ENCODE measurements around the gene DUSP9.
"Not testable (repeated sequence)": the region's sequence is repeated elsewhere in the genome, so short reads cannot be mapped to it uniquely, and the experiment has no call there.

DUSP9 gene

DNA sequence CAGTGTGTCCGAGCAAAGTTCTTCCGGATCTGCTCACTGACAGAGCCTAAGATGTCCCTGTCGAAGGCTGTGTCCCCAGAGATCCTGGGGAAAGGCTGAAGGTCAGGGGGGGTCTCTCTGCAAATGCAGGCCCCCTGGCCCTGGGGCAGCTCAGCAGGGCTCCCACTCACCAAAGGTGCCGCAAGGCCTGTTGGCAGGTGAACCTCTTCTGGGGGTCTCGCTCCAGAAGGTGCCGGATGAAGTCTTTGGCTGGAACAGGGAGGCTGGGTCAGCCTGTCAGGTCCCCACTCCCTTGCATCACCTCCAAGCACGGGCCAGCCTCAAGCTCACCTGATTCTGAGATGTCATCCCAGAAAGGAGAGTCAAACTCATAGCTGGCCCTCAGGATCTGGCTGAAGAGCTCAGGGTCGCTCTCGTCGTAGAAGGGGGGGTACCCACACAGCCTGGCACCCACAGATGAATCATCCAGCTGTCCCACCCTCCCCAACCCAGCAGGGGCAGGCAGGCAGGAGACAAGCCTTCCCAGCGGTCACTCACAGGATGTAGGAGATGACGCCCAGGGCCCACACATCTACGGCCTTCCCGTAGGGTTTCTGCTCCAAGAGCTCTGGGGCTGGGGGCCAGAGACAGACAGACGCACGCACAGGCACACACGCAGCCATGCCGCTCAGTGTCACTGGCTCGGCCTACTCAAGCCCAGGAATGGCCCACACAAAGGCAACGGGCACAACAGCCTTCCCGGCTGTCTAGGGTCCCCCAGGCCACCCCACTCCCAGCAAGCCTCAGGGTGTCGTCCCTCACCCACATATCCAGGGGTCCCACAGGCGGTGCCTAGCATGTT is 24.0 kb downstream of the DUSP9 start:
- DNase-seq (ENCODE audit: low read depth in 1 of 2, low spot score in 1 of 2): no peak

- no peak for DNase-seq (ENCODE audit: low read depth in 1 of 2, low spot score in 1 of 2)
These were observed 24.9 kb downstream of the DUSP9 start for GRCh38 chrX:153671589-153672530.

- no peak for DNase-seq (ENCODE audit: low read depth in 1 of 2, low spot score in 1 of 2)
These were observed 25.8 kb downstream of the DUSP9 start for GRCh38 chrX:153672531-153673427.

GRCh38 chrX:153673428-153674218 is 26.6 kb downstream of the DUSP9 start, which contains the start of gene PNCK:
Gene PNCK, minus strand, starts transcription at chrX:153673813. Its CDS starts 737 bp downstream, at chrX:153673076.
- DNase-seq (ENCODE audit: low read depth in 1 of 2, low spot score in 1 of 2): no peak

GRCh38 chrX:153674219-153674851 is 27.3 kb downstream of the DUSP9 start:
- DNase-seq (ENCODE audit: low read depth in 1 of 2, low spot score in 1 of 2): no peak

DNA sequence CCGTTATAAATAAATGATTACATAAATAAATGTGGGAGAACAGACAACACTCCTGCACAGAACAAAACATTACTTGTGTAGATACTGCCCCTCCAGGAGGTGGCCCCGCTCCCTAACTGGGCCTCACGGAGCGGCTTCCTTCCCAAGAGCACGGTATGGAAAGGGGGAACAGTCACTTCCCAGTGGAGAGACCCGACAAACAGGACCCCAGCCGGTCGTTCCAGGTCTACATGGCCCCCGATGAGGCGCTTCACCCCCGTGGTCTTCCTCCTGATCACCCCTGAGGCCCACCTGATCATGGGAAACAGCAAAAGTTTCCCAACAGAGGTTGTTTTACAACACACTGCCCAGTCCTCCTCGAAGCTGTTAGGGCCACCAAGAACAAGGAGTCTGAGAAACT is 34.2 kb downstream of the DUSP9 start:
- no peak for DNase-seq (ENCODE audit: low read depth in 1 of 2, low spot score in 1 of 2)

- not testable (repeated sequence) for DNase-seq (ENCODE audit: low read depth in 1 of 2, low spot score in 1 of 2)
These were observed 36.5 kb downstream of the DUSP9 start for GRCh38 chrX:153683486-153683885.

GRCh38 chrX:153684467-153685155 is 37.6 kb downstream of the DUSP9 start:
- no peak for DNase-seq (ENCODE audit: low read depth in 1 of 2, low spot score in 1 of 2)

DNA sequence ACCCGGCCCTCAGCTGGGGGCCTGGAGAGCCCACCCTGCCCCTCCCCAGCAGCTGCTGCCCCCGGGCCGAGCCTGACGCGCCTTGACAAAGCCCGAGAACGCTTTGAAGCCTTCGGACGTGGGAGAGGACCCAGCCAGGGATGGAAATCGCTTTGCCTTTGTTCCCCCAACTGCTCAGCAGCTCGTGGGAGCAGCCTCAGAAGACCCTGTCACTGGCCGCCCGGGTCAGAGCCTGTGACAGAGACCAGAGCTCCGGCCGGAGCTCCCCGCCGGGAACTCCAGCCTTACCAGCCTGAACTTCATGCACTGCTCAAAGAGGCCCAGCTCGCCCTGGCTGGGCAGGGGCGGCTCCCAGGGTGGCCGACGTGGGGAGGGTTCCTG is 38.1 kb downstream of the DUSP9 start:
- DNase-seq (ENCODE audit: low read depth in 1 of 2, low spot score in 1 of 2): no peak

DNA sequence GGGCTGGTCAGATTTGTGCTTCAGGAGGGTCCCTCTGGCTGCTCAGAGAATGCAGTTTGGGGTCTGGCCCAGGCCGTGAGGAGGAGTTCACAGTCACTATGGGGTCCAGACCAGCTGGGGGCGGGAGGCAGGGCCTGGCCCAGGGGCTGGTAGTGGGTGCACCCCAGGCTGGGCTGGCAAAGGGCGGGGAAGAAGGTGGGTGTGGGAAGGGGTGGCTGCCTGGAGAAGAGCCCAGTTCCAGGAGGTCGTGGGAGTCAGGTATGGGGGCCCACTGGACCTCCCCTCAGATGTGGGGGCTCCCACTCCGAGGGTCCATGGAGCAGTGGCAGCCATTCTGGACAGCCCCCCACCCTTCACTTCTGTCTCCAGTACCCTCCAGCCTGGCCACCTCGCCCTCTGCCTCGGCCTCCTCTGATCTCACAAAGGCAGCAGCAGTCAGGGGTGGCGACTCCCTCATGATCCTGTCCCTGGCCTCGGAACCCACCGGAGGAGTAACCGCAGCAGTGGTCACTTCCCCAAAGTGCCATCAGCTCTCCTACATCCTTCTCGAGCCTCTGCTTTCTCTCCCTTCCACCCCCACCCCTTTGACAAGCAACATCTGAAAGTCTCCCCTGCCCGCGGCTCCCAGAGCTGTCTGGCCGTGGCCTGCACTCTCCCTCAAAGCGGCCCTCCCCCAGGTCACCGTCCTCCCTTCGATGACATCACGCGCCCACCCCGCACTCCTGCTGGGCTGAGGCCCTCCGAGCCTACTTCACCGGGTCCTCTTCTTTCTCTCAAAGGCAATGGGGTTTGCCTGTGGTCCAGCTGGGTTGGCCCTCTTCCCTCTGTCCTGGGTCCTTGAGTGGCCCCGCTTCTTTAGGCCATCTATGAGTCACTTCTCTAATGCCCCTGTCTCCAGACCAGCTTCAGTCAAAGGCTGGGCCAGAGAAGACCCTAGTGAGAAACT is 39.0 kb downstream of the DUSP9 start:
- no peak for DNase-seq (ENCODE audit: low read depth in 1 of 2, low spot score in 1 of 2)

GRCh38 chrX:153686711-153687110 is 39.7 kb downstream of the DUSP9 start:
- no peak for DNase-seq (ENCODE audit: low read depth in 1 of 2, low spot score in 1 of 2)

DNA sequence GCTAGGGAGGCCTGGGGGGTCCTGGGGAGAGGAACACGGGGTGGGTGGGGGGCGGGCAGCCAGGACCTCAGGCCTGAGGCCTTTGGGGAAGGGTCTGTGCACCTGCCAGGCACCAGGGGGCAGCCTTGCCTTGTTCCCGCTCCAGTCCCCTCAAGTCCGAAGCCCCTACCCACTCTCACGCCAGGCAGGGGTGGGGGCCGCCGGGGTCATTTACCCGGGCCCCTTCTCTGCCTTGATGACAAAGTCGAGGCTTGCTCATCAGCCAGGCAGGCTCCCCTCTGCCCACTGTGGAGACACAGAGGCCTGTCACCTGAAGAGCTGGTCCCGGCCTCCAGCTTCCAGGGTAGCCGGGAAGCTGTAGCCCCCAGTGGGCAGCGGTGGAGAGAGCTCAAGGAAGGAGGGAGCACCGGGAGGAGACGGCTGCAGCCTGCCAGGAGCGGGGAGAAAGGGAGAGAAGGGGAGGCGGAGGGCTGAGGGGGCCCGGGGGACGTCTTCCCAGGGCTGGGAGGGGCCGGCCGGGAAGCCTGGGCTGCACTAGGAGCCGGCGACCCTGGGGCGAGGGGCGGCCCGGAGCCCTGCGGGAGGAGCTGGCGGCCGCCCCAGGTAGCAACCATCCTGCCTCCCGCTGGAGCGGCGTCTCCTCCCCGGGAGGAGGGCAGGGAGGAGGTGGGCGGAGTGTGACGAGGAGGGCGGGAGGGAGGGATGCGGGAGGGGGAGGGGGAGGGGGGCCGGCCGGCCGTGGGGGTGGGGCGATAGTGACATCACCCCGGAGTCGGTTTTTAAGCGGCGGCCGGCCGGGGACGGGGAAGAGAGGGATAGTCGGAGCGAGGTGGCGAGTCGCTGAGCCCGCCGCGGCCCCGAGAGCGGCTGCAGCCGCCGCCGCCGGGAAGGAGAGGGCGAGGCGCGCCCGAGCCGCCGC is 40.4 kb downstream of the DUSP9 start, which contains the start of gene SLC6A8:
Gene SLC6A8 (plus strand): TSS at position 806 of the 919 bp plus-strand sequence. CDS start 649 bp downstream, outside the sequence.
- DNase-seq (ENCODE audit: low read depth in 1 of 2, low spot score in 1 of 2): peak in 1 of 2 donors; percentile 2

DNA sequence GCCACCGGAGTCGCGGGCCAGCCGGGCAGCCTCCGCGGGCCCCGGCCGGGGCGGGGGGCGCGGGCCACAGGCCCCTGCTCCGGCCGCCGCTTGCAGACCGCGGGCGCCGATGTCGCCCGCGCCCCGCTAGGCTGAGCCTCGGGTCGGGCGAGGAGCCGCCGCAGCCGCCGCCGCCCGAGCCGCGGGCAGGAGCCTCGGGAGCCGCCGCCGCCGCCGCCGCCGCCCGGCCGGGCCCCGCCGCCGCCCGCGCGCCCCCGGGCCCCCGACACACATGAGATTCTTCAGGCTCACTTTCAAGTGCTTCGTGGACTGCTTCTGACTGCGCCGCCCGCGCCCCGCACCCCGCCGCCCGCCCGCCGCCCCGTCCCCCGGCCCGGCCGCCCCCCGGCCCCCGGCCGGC is 41.1 kb downstream of the DUSP9 start:
- no peak for DNase-seq (ENCODE audit: low read depth in 1 of 2, low spot score in 1 of 2)

GRCh38 chrX:153688506-153688905 is 41.5 kb downstream of the DUSP9 start:
- DNase-seq (ENCODE audit: low read depth in 1 of 2, low spot score in 1 of 2): no peak

DNA sequence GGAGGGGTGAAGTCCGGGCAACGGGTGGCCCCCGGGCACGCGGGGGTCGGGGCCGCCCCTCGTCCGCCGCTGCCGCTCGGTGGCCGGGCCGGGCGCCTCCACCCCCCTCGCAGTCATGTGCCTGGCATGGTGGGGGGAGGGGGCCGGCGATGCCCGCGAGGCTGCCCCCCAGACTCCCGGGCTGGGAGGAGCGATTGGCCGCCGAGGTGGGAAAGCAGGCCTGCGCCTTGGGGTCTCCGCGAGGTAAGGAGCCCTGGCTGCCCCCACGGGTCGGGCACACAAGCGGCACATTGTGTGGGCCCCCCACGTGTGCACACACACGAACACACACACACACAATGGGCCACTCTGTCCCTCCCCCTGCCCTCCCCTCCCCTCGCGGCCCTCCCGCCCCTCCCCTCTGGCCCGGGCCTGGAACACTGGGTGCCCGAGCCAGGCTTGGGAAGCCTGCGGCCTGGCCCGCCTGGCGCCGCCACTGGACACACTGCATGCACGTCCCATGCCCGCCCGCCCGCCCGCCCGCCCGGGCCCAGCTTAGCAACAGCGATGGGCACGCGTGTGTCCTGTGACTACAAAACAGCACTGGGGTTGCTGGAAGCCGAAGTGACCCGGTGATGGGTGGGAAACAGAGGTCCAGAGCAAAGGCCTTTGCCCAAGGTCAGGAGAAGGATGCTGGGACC is 42.0 kb downstream of the DUSP9 start:
- no peak for DNase-seq (ENCODE audit: low read depth in 1 of 2, low spot score in 1 of 2)

All from activated CD4-positive, alpha-beta T cell treated with anti-CD3 and anti-CD28 coated beads, Interleukin-2, amount 50 U/mL, for 24 hours (primary cell).